Immature natural killer cell (primary cell): ENCODE results near the gene APAF1. TPM values are rescaled to one million over a fixed set of nuclear protein-coding genes. Genes with fewer than 3 reads are reported as not detected.

ENCODE experiments used
- DNase-seq, 3 donors: peaks; one replicate each; pipeline ENCODE4 v3.0.0; 2022; ENCODE audit warnings: mixed read lengths in 1 of 3
- H3K27ac Mint-ChIP-seq, 6 donors: one replicate each; pipeline ENCODE4 v1.8.0; 2020; ENCODE audit warnings: mixed read lengths in 6 of 6, mild to moderate bottlenecking in 5 of 6, inconsistent platforms in 4 of 6, moderate library complexity in 3 of 6
- H3K27me3 Mint-ChIP-seq, 3 donors: one replicate each; pipeline ENCODE4 v1.8.0; 2020 to 2021; ENCODE audit warnings: low read depth in 3 of 3, mild to moderate bottlenecking in 3 of 3, mixed read lengths in 3 of 3, moderate library complexity in 3 of 3, inconsistent platforms in 1 of 3
- H3K36me3 Mint-ChIP-seq, 3 donors: one replicate each; pipeline ENCODE4 v1.8.0; 2020; ENCODE audit warnings: mixed read lengths in 3 of 3, inconsistent platforms in 2 of 3, mild to moderate bottlenecking in 2 of 3
- H3K4me1 Mint-ChIP-seq, 2 donors: one replicate each; pipeline ENCODE4 v1.8.0; 2020; ENCODE audit warnings: inconsistent platforms in 2 of 2, mild to moderate bottlenecking in 2 of 2, mixed read lengths in 2 of 2, moderate library complexity in 1 of 2
- H3K4me3 Mint-ChIP-seq, 5 donors: one replicate each; pipeline ENCODE4 v1.8.0; 2020; ENCODE audit warnings: mild to moderate bottlenecking in 5 of 5, mixed read lengths in 5 of 5, inconsistent platforms in 3 of 5, moderate library complexity in 3 of 5
- H3K9me3 Mint-ChIP-seq, 6 donors: one replicate each; pipeline ENCODE4 v1.8.0; 2020; ENCODE audit warnings: mild to moderate bottlenecking in 6 of 6, mixed read lengths in 6 of 6, inconsistent platforms in 4 of 6, moderate library complexity in 3 of 6
- polyA plus RNA-seq, 3 donors: library from polyadenylated mRNA; unstranded; fragments of 300-500 nt; fragmentation: Illumina TruSeq; gene quantifications; one replicate each; pipeline ENCODE4 v1.2.3, GENCODE V29; 2021

Gene APAF1
- polyA plus RNA-seq, 3 donors from 2014 or later = 5.5 to 12.6 (median 7.3) TPM

DNA sequence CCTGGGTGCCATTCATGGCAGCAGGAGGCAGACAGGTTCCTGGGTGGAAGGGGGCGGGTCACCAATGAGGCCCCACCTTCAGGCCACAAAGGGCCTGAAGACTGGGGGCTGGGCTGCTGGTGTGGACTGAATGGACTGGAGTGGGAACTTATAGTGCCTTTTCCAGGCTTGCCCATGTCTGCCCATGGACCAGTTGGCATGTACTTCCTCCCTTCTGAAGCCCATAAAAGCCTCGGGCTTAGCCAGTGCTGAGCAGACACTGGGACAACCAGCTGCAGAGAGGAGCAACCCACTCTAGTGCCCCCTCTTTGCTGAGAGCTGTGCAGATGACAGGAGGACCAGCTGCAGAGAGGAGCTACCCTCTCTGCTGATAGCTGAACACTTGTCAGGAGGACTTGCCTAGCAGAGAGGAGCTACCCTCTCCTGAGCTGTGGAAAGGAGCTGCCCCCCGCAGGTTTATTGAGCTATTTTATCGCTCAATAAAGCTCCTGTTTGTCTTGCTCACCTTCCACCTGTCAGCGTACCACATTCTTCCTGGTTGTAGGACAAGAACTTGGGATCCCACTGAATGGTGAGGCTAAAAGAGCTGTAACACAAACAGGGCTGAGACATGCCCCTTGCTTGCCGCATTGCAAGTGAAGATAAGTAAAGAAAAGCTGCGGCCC is 34.0 kb downstream of the APAF1 start:
- H3K27ac Mint-ChIP-seq = no peak overlapping the region
- no peak for DNase-seq
- H3K27me3 Mint-ChIP-seq = no peaks in the 10 kb centered on the region
- H3K36me3 Mint-ChIP-seq = peaks cover 14 to 32% (median 16%) of the 10 kb centered on the region in 3 donors
- H3K9me3 Mint-ChIP-seq = no peaks in the 10 kb centered on the region
- H3K4me1 Mint-ChIP-seq = no peaks in the 10 kb centered on the region
- no peak overlapping the region for H3K4me3 Mint-ChIP-seq

DNA sequence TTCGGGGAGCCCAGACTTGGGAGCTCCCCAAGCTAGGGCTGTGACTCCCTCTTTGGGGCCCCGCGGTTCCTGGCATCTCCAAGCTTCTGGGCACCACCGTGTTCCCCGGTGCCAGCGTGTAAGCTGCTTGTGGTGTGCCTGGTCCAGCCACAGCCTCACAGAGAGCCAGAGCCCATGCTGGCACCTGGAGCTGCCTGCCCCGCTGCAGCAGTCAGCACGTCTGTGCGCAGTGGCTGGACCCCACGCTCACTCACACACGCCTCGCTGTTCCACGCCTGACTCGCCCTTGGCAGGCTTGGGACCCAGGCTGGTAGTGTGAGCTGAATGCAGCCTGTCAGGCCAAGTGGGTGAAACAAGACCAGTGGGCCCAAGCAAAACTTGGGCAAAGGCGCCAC is 34.5 kb downstream of the APAF1 start:
- Mint-ChIP-seq H3K36me3 (peaks cover 11 to 36% (median 17%) of the 10 kb centered on the region in 3 donors), H3K4me3 (no peak overlapping the region), H3K27ac (no peak overlapping the region), H3K27me3 (no peaks in the 10 kb centered on the region), H3K9me3 (peaks cover 0 to 1% (median 0%) of the 10 kb centered on the region in 6 donors), H3K4me1 (no peaks in the 10 kb centered on the region)
- DNase-seq = no peak

DNA sequence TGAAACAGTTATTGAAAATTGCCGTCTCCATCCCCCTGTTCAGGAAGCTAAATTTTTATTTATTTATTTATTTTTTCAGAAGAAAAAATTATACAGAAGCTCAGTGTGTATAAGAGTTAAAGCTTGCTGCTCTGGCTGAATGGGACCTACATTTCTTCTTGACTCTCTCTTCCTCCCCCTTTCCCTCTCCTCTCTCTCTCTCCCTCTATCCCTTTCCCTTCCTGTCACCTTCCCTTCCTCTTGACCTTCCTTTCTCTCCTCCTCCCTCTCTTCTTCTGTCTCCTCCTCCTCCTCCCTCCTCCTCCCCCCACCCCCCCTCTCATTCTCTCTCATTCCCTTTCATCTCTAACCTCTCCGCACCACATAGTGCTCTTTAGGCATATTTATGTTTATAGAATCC is 39.1 kb downstream of the APAF1 start:
- Mint-ChIP-seq H3K36me3 (peaks cover 4 to 50% (median 32%) of the 10 kb centered on the region in 3 donors), H3K4me1 (no peaks in the 10 kb centered on the region), H3K27me3 (no peaks in the 10 kb centered on the region), H3K9me3 (peaks cover 0 to 1% (median 0%) of the 10 kb centered on the region in 6 donors), H3K27ac (no peak overlapping the region), H3K4me3 (no peak overlapping the region)
- no peak for DNase-seq

DNA sequence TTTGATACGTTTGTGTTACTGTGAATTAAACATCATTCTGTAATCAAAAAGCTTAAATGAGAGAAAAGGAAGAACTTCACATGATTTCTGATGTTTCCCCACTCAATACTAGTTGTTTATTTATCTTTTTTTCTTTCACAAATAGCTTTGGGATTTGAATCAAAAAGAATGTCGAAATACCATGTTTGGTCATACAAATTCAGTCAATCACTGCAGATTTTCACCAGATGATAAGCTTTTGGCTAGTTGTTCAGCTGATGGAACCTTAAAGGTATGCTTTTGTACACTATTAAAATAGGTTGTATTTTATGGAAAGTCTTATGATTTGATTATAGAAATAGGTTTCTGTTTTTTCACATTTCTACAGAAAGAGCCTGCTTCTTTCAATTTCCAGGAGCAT is 41.5 kb downstream of the APAF1 start:
- Mint-ChIP-seq H3K36me3 (peaks cover 11 to 57% (median 51%) of the 10 kb centered on the region in 3 donors), H3K27me3 (peaks cover 0 to 2% (median 0%) of the 10 kb centered on the region in 3 donors), H3K27ac (no peak overlapping the region), H3K4me1 (peaks cover 3 to 6% of the 10 kb centered on the region in 2 donors), H3K4me3 (no peak overlapping the region), H3K9me3 (peaks cover 0 to 1% (median 0%) of the 10 kb centered on the region in 6 donors)
- DNase-seq = no peak

DNA sequence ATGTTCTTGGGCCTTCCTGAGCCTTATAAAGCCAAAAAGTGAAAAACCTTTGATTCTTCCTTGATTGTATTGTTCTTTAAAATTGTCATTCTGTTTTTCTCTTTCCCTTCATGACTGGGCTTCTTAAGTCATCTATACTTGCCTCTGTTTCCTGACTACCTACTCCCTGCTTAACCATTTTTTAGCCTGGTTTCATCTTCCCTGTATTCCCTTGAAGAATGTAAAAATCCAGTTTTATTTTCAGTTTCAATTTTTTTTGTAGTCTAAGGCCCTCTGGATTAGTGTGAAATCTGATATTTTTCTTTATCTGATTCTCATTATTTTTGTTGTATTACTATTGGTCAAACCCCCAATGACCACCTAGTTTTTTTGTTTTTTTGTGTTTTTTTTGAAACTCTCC is 46.3 kb downstream of the APAF1 start:
- H3K9me3 Mint-ChIP-seq = no peaks in the 10 kb centered on the region
- peaks cover 16 to 51% (median 37%) of the 10 kb centered on the region in 3 donors for H3K36me3 Mint-ChIP-seq
- H3K27me3 Mint-ChIP-seq = peaks cover 0 to 2% (median 0%) of the 10 kb centered on the region in 3 donors
- DNase-seq = no peak
- H3K27ac Mint-ChIP-seq = peak overlapping the region in 5 of 6 donors; percentile 18 to 66 (median 35)
- H3K4me1 Mint-ChIP-seq = peaks cover 9 to 31% of the 10 kb centered on the region in 2 donors
- no peak overlapping the region for H3K4me3 Mint-ChIP-seq

DNA sequence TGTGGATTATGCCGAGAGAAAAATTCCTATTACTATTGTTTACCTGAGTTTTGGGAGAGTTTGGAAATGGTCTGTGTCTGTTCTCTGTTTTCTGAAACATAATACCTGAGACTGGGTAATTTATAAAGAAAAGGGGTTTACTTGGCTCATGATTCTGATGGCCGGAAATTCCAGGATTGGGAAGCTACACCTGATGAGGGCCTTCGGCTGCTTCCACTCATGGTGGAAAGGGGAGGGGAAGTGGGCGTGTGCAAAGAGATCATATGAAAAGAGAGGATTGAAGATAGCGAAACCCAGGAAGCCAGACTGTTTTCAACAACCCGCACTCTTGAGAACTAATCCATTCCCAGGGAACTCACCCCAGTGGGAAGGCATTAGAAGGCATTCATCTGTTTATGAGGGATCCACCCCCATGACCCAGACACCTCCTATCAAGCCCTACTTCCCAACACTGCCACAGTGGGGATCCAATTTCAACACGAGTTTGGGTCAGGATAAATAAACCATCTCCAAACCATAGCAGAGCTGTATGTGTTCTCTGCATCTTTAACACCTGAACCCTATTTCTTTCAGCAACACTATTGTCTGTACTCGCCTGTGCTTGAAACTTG is 51.1 kb downstream of the APAF1 start:
- Mint-ChIP-seq H3K27me3 (peaks cover 0 to 2% (median 0%) of the 10 kb centered on the region in 3 donors), H3K4me1 (peaks cover 15 to 47% of the 10 kb centered on the region in 2 donors), H3K36me3 (peaks cover 16 to 60% (median 21%) of the 10 kb centered on the region in 3 donors), H3K4me3 (no peak overlapping the region), H3K9me3 (no peaks in the 10 kb centered on the region), H3K27ac (peak overlapping the region in 2 of 6 donors; percentile 2 to 12)
- no peak for DNase-seq

DNA sequence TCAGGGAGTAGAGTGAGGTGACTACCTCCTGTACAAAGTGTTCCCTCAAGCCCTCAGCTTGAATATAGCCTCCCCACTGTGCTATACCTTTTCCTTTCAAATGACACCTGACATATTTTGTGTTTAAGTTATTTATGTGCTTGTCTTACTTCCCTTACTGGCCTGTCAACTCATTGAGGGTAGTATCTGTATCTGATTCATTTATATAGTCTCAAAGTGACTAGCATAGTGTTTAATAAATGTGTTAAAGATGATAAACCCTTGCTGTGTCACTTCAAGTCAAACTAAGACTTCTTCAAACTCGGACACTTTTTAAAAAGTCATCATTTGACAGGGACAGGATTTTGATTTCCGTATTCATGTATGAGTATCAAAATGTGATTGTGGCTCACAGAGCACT is 52.1 kb downstream of the APAF1 start:
- Mint-ChIP-seq H3K9me3 (no peaks in the 10 kb centered on the region), H3K27me3 (no peaks in the 10 kb centered on the region), H3K27ac (no peak overlapping the region), H3K36me3 (peaks cover 17 to 59% (median 17%) of the 10 kb centered on the region in 3 donors), H3K4me3 (no peak overlapping the region), H3K4me1 (peaks cover 13 to 38% of the 10 kb centered on the region in 2 donors)
- DNase-seq = no peak

DNA sequence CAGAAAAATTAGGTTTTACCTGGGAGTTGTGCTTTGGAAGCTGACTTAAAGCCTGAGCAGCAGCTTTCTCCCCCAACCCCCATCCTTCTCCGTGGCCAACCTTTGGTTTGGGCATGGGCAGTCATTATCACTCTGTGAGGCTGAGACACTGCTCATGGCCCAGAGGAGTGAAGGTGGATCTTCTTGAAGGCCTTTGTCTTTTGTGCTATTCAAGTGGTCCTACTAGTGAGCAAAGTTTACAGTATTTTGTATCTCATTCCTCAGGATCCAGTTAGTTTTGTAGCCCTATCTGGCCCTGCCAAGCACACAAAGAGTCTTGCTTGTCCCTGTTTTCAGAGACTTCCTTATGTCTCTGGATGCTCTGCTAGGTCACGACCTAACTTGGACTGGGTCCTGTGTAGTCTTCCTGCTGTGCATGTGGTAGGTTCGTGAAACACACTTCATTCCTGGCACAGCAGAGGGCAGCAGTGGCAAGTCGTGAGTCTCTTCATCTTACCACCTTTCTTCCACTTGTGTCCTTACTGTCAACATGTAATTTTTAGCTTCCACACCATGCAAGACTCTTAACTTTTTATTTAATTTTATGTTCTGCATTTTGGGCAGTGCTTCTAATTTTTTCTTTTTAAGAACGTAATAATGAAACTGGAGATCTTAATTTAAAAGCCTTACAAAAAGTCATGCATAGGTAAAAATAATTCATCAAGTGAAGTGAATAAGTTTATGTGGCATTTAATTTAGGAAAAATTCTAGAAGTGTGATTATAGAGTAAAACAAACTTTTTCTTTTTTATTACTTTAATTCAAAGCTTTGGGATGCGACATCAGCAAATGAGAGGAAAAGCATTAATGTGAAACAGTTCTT is 53.7 kb downstream of the APAF1 start:
- H3K36me3 Mint-ChIP-seq = peaks cover 11 to 50% (median 26%) of the 10 kb centered on the region in 3 donors
- no peaks in the 10 kb centered on the region for H3K9me3 Mint-ChIP-seq
- H3K4me3 Mint-ChIP-seq = no peak overlapping the region
- DNase-seq = peak in 1 of 3 donors; percentile 27
- peaks cover 13 to 30% of the 10 kb centered on the region in 2 donors for H3K4me1 Mint-ChIP-seq
- no peaks in the 10 kb centered on the region for H3K27me3 Mint-ChIP-seq
- H3K27ac Mint-ChIP-seq = peak overlapping the region; percentile 6 to 67 (median 48)

DNA sequence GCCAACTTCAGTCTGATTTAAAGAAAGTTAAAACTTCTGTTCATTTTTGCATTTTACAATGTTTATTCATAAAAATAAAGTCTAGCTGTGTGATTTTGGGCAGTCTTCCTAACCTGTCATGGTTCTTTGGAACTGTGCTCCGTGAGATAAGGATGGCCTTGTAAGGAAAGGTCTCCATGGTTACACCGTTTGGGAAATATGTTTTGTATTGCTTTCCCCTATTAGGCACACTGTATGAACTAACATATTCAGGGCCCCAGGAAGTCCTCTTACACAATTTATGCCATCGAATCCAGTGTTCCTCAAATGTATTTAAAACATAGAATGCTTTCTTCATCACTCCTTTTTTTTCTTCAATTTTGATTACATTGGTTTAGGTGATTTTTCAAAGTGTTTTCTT is 54.5 kb downstream of the APAF1 start:
- peaks cover 11 to 49% (median 22%) of the 10 kb centered on the region in 3 donors for H3K36me3 Mint-ChIP-seq

DNA sequence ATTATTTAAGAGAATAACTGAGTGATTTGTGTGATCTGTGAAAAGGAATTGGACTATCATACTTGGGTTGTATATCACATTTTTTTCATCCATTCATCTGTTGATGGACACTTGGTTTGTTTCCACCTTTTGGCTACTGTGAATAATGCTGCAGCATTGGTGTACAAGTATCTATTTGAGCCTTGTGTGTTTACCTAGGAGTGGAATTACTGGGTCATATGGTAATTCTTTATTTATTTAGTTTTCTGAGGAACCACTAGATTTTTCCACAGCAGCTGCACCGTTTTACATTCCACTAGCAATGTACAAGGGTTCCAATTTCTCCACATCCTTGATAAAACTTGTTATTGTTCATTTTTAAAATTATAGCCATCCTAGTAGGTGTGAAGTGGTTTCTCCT is 56.1 kb downstream of the APAF1 start:
- Mint-ChIP-seq H3K36me3 (peaks cover 11 to 46% (median 22%) of the 10 kb centered on the region in 3 donors), H3K4me3 (no peak overlapping the region), H3K27ac (no peak overlapping the region), H3K9me3 (no peaks in the 10 kb centered on the region), H3K4me1 (peaks cover 7 to 17% of the 10 kb centered on the region in 2 donors), H3K27me3 (no peaks in the 10 kb centered on the region)
- no peak for DNase-seq

More for the DNA sequence above, 54.5 kb downstream of the APAF1 start:
- H3K9me3 Mint-ChIP-seq = no peaks in the 10 kb centered on the region
- no peak overlapping the region for H3K27ac Mint-ChIP-seq
- no peak overlapping the region for H3K4me3 Mint-ChIP-seq
- H3K4me1 Mint-ChIP-seq = peaks cover 9 to 22% of the 10 kb centered on the region in 2 donors
- H3K27me3 Mint-ChIP-seq = no peaks in the 10 kb centered on the region
- no peak for DNase-seq

DNA sequence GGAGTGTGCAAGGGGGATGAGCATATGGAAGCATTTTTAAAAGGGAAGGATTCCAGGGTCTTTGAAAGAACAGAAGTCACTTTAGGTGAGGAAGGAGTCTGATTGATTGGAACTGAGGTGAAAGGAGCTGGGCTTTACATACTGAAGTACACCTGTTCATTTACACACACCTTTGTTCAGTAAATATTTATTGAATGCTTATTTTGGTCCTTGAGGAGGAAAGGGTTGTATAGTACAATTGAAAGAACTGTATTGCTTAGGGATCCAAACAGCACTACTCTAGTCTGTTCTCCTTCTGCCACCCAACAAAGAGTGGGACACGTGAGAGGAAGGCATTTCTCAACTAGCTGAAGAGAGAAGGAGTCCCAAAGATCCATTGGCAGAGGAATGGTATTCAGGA is 63.9 kb downstream of the APAF1 start:
- H3K4me3 Mint-ChIP-seq = no peak overlapping the region
- DNase-seq = no peak
- no peak overlapping the region for H3K27ac Mint-ChIP-seq
- H3K9me3 Mint-ChIP-seq = no peaks in the 10 kb centered on the region
- no peaks in the 10 kb centered on the region for H3K27me3 Mint-ChIP-seq
- H3K4me1 Mint-ChIP-seq = no peaks in the 10 kb centered on the region
- peaks cover 20 to 37% (median 26%) of the 10 kb centered on the region in 3 donors for H3K36me3 Mint-ChIP-seq

DNA sequence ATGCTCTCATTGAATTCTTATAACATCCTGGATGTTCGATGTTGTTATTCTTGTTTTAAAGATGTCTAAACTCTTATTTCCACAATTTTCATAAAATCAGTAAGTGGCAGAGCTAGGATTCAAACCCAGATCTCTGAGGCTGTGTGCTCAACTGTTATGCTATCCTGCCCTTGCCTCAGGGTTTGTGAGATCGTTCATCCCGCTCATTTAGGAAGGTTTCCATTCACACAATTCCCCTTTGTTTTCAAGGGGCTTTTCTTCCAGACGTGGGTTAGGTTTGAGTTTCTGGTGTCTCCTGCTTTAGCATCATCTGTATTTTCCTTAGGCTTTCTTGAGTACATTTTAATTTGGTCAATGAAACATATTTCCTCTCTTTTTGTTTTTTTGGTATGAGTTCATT is 69.3 kb downstream of the APAF1 start:
- no peak for DNase-seq
- Mint-ChIP-seq H3K4me3 (no peak overlapping the region), H3K9me3 (no peaks in the 10 kb centered on the region), H3K27ac (no peak overlapping the region), H3K27me3 (peaks cover 0 to 3% (median 0%) of the 10 kb centered on the region in 3 donors), H3K36me3 (peaks cover 27 to 47% (median 30%) of the 10 kb centered on the region in 3 donors), H3K4me1 (no peaks in the 10 kb centered on the region)

DNA sequence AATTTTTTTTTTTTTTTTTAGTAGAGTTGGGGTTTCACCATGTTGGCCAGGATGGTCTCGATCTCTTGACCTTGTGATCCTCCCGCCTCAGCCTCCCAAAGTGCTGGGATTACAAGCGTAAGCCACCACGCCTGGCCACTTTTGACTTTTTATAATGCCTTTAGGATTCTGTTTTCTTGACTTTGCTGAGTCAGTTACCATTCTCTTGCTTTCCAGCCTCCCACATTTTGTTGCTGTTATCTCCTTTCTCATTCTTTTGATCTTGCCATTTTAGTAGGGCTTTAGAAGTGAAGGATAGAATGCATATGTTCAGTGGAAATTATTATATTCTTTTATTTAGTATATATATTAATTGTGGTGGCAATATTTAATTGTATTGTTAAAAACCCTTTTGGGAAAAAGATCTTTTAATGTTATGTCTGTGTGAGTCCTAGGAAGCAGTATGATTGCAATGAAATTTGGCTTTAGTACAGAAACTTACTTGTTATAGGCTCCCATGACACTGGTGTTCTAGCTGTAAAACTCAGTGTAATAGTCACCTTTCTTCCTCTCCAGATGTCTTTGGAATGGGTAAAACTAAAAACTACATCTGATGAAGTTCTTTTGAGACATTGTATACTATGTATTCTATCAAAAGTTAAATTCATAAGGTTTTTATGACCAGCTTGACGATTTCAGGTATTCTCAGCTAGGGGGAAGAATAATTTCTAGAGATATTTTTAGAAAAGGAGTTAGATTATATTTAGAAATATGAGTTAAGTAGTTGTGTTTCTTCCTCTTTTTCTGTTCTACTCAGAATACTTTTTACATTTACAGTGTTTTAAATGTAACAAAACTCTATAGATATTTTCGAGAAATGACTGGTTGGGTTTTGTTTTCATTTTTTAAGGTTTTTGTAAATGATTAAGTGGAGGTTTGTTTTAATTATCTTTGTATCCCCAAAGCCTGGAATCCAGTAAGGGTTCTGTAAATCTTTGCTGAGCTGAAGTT is 74.7 kb downstream of the APAF1 start:
- H3K27me3 Mint-ChIP-seq = peaks cover 0 to 7% (median 0%) of the 10 kb centered on the region in 3 donors
- DNase-seq = no peak
- no peak overlapping the region for H3K27ac Mint-ChIP-seq
- H3K4me1 Mint-ChIP-seq = no peaks in the 10 kb centered on the region
- H3K36me3 Mint-ChIP-seq = peaks cover 29 to 48% (median 43%) of the 10 kb centered on the region in 3 donors
- no peaks in the 10 kb centered on the region for H3K9me3 Mint-ChIP-seq
- no peak overlapping the region for H3K4me3 Mint-ChIP-seq
